ENCODE results near the gene TP53TG3B. TPM values are rescaled to one million over a fixed set of nuclear protein-coding genes. Genes with fewer than 3 reads are reported as not detected.
"Not testable (repeated sequence)": the region's sequence is repeated elsewhere in the genome, so short reads cannot be mapped to it uniquely, and the experiment has no call there.

The TP53TG3B gene, protein sequence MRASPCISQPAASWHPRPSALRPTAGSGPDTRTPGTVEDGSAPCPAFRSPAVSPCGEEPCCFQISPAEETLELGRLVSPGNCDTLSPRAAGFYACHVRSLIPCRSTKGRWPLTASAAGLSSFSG
- total RNA-seq (not detected in 2 replicates), polyA plus RNA-seq (not detected in 2 replicates), polyA minus RNA-seq (not detected in 2 replicates), Bru-seq, nascent RNA (not detected), BruChase-seq, experiment 1, labeled RNA remaining after a 6-hour chase (not detected), BruChase-seq, experiment 2, labeled RNA remaining after a 2-hour chase (not detected)
- polyA plus RNA-seq (2011; cell fraction: cytosol; rRNA removed), result not detected in 2 replicates
- not detected in 2 replicates for polyA plus RNA-seq (2011; cell fraction: nucleus; rRNA removed)
- not detected in 2 replicates for polyA plus RNA-seq (2012)
- polyA minus RNA-seq (2011; cell fraction: cytosol; rRNA and poly(A)+ RNA removed), result not detected
- not detected in 2 replicates for polyA minus RNA-seq (2011; cell fraction: nucleus; rRNA and poly(A)+ RNA removed)
- long read RNA-seq, result 0 reads

DNA sequence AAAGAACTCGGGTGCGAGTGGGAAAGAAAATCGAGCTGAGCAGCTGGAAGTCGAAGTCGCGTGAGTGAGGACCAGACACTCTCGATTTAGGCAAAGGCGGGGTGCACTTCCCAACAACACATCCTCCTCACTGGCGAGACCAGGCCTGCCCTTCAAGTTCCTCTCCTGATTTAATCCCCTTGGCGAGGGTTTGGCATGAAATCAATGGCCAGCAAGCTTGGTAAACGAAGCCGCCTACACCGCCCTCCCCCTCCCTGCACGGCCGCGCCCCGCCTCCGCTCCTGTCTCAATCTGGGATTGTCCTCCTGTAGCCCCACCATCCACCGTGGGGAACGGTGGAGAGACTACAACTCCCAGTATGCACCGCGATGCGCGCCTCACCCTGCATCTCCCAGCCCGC lies at the start of gene TP53TG3B:
Gene TP53TG3B (plus strand): TSS at position 301 of the 400 bp plus-strand sequence. CDS start 68 bp downstream, at position 369.
- H2AFZ ChIP-seq (ENCODE audit: low read depth, low read length); POLR2A ChIA-PET; H3K79me2 ChIP-seq (ENCODE audit: control insufficient read depth, insufficient read depth, low read length); H4K20me1 ChIP-seq (replicated peaks; ENCODE audit: control insufficient read depth, extremely low read depth, insufficient read depth, low read length); H3K4me1 ChIP-seq (ENCODE audit: control insufficient read depth, extremely low read depth, insufficient read depth, low read length); DNase-seq (ENCODE audit: low read depth, low spot score); H3K4me3 ChIP-seq (replicated peaks in 1 of 3; ENCODE audit: insufficient read depth in 1 of 3, low read depth in 1 of 3, low read length in 3 of 3); H3K27me3 ChIP-seq (ENCODE audit: control insufficient read depth in 2 of 2, insufficient read depth in 2 of 2, low read length in 2 of 2); H3K9me1 ChIP-seq (replicated peaks; ENCODE audit: control insufficient read depth, extremely low read depth, insufficient read depth, low read length); H3K9me3 ChIP-seq (replicated peaks; ENCODE audit: control insufficient read depth, insufficient read depth, low read length); intact Hi-C loops (cut with micrococcal nuclease); FAIRE-seq; dilution Hi-C loops (cut with MboI; ENCODE audit: extremely low pct_ligation_motif_present, low sequenced_read_pairs); CTCF ChIA-PET; BruUV-seq (replicated peaks); H3K4me2 ChIP-seq (ENCODE audit: insufficient read depth, low read length); H3K36me3 ChIP-seq (ENCODE audit: control insufficient read depth in 2 of 2, extremely low read depth in 1 of 2, insufficient read depth in 2 of 2, low read length in 2 of 2); H3K27ac ChIP-seq (ENCODE audit: insufficient read depth, low read depth, low read length); H3K9ac ChIP-seq (replicated peaks; ENCODE audit: extremely low read depth, insufficient read depth, low read length): not testable (repeated sequence)

DNA sequence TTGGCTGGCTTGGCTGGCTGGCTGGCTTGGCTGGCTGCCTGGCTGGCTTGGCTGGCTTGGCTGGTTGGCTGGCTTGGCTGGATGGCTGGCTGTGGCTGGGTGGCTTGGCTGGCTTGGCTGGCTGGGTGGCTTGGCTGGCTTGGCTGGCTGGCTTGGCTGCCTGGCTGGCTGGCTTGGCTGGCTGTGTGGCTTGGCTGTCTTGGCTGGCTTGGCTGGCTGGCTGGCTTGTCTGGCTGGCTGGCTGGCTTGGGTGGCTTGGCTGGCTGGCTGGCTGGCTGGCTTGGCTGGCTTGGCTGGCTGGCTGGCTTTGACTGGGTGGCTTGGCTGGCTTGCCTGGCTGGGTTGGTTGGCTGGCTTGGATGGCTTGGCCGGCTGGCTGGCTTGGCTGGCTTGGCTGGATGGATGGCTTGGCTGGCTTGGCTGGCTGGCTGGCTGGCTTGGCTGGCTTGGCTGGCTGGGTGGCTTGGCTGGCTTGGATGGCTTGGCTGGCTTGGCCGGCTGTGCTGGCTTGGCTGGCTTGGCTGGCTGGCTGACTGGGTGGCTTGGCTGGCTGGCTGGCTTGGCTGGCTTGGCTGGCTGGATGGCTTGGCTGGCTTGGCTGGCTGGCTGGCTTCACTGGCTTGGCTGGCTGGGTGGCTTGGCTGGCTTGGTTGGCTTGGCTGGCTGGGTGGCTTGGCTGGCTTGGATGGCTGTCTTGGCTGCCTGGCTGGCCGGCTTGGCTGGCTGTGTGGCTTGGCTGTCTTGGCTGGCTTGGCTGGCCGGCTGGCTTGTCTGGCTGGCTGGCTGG lies 24.2 kb upstream of the TP53TG3B start:
- FAIRE-seq; H3K4me1 ChIP-seq (ENCODE audit: control insufficient read depth, extremely low read depth, insufficient read depth, low read length); CTCF ChIA-PET; intact Hi-C loops (cut with micrococcal nuclease); dilution Hi-C loops (cut with MboI; ENCODE audit: extremely low pct_ligation_motif_present, low sequenced_read_pairs); H3K4me3 ChIP-seq (replicated peaks in 1 of 3; ENCODE audit: insufficient read depth in 1 of 3, low read depth in 1 of 3, low read length in 3 of 3); H3K4me2 ChIP-seq (ENCODE audit: insufficient read depth, low read length); H3K79me2 ChIP-seq (ENCODE audit: control insufficient read depth, insufficient read depth, low read length); DNase-seq (ENCODE audit: low read depth, low spot score); POLR2A ChIA-PET; H3K9me3 ChIP-seq (replicated peaks; ENCODE audit: control insufficient read depth, insufficient read depth, low read length); H3K36me3 ChIP-seq (ENCODE audit: control insufficient read depth in 2 of 2, extremely low read depth in 1 of 2, insufficient read depth in 2 of 2, low read length in 2 of 2); BruUV-seq (replicated peaks); H3K27ac ChIP-seq (ENCODE audit: insufficient read depth, low read depth, low read length); H4K20me1 ChIP-seq (replicated peaks; ENCODE audit: control insufficient read depth, extremely low read depth, insufficient read depth, low read length); H3K9me1 ChIP-seq (replicated peaks; ENCODE audit: control insufficient read depth, extremely low read depth, insufficient read depth, low read length); H3K27me3 ChIP-seq (ENCODE audit: control insufficient read depth in 2 of 2, insufficient read depth in 2 of 2, low read length in 2 of 2); H3K9ac ChIP-seq (replicated peaks; ENCODE audit: extremely low read depth, insufficient read depth, low read length); H2AFZ ChIP-seq (ENCODE audit: low read depth, low read length): not testable (repeated sequence)

DNA sequence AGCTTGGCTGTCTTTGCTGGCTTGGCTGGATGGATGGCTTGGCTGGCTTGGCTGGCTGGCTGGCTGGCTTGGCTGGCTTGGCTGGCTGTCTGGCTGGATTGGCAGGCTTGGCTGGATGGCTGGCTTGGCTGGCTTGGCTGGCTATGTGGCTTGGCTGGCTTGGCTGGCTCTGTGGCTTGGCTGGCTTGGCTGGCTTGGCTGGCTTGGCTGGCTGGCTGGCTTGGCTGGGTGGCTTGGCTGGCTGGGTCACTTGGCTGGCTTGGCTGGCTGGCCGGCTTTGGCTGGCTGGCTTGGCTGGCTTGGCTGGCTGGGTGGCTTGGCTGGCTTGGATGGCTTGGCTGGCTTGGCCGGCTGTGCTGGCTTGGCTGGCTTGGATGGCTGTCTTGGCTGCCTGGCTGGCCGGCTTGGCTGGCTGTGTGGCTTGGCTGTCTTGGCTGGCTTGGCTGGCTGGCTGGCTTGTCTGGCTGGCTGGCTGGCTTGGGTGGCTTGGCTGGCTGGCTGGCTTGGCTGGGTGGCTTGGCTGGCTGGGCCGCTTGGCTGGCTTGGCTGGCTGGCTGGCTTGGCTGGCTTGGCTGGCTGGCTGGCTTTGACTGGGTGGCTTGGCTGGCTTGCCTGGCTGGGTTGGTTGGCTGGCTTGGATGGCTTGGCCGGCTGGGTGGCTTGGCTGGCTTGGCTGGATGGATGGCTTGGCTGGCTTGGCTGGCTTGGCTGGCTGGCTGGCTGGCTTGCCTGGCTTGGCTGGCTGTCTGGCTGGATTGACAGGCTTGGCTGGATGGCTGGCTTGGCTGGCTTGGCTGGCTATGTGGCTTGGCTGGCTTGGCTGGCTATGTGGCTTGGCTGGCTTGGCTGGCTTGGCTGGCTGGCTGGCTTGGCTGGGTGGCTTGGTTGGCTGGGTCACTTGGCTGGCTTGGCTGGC lies 22.8 kb upstream of the TP53TG3B start:
- CTCF ChIA-PET; BruUV-seq (replicated peaks); H3K9me3 ChIP-seq (replicated peaks; ENCODE audit: control insufficient read depth, insufficient read depth, low read length); H3K9ac ChIP-seq (replicated peaks; ENCODE audit: extremely low read depth, insufficient read depth, low read length); H3K4me1 ChIP-seq (ENCODE audit: control insufficient read depth, extremely low read depth, insufficient read depth, low read length); H3K4me2 ChIP-seq (ENCODE audit: insufficient read depth, low read length); H2AFZ ChIP-seq (ENCODE audit: low read depth, low read length); intact Hi-C loops (cut with micrococcal nuclease); H3K27ac ChIP-seq (ENCODE audit: insufficient read depth, low read depth, low read length); dilution Hi-C loops (cut with MboI; ENCODE audit: extremely low pct_ligation_motif_present, low sequenced_read_pairs); H3K27me3 ChIP-seq (ENCODE audit: control insufficient read depth in 2 of 2, insufficient read depth in 2 of 2, low read length in 2 of 2); H4K20me1 ChIP-seq (replicated peaks; ENCODE audit: control insufficient read depth, extremely low read depth, insufficient read depth, low read length); H3K36me3 ChIP-seq (ENCODE audit: control insufficient read depth in 2 of 2, extremely low read depth in 1 of 2, insufficient read depth in 2 of 2, low read length in 2 of 2); H3K4me3 ChIP-seq (replicated peaks in 1 of 3; ENCODE audit: insufficient read depth in 1 of 3, low read depth in 1 of 3, low read length in 3 of 3); POLR2A ChIA-PET; H3K9me1 ChIP-seq (replicated peaks; ENCODE audit: control insufficient read depth, extremely low read depth, insufficient read depth, low read length); H3K79me2 ChIP-seq (ENCODE audit: control insufficient read depth, insufficient read depth, low read length); DNase-seq (ENCODE audit: low read depth, low spot score): not testable (repeated sequence)
- FAIRE-seq, result peak; percentile 15

Measured in endothelial cell of umbilical vein (primary cell).